ENCODE measurements around the gene LYRM4. TPM values are rescaled to one million over a fixed set of nuclear protein-coding genes. Genes with fewer than 3 reads are reported as not detected.

LYRM4 gene
- total RNA-seq, 1 experiment from 2014 or later, result 25.6 TPM

- no peak for DNase-seq (ENCODE audit: low read depth)
Measured at GRCh38 chr6:5246141-5247097, 14.3 kb downstream of the LYRM4 start.

- no peak for DNase-seq (ENCODE audit: low read depth)
Measured at GRCh38 chr6:5243069-5243468, 17.7 kb downstream of the LYRM4 start.

- DNase-seq (ENCODE audit: low read depth), result no peak
Measured at GRCh38 chr6:5241252-5241651, 19.5 kb downstream of the LYRM4 start.

- no peak for DNase-seq (ENCODE audit: low read depth)
Measured at GRCh38 chr6:5238336-5238735, 22.4 kb downstream of the LYRM4 start.

GRCh38 chr6:5237805-5238204 lies 22.9 kb downstream of the LYRM4 start:
- DNase-seq (ENCODE audit: low read depth), result no peak

GRCh38 chr6:5235830-5236229 lies 24.9 kb downstream of the LYRM4 start:
- DNase-seq (ENCODE audit: low read depth), result no peak

- no peak for DNase-seq (ENCODE audit: low read depth)
Measured at GRCh38 chr6:5234874-5235273, 25.9 kb downstream of the LYRM4 start.

GRCh38 chr6:5231289-5231688 lies 29.5 kb downstream of the LYRM4 start:
- no peak for DNase-seq (ENCODE audit: low read depth)

- DNase-seq (ENCODE audit: low read depth), result no peak
Measured at GRCh38 chr6:5230081-5230480, 30.7 kb downstream of the LYRM4 start.

GRCh38 chr6:5229356-5229755 lies 31.4 kb downstream of the LYRM4 start:
- DNase-seq (ENCODE audit: low read depth), result no peak

- no peak for DNase-seq (ENCODE audit: low read depth)
Measured at GRCh38 chr6:5223309-5223708, 37.4 kb downstream of the LYRM4 start.

- no peak for DNase-seq (ENCODE audit: low read depth)
Measured at GRCh38 chr6:5220443-5220842, 40.3 kb downstream of the LYRM4 start.

- no peak for DNase-seq (ENCODE audit: low read depth)
Measured at GRCh38 chr6:5219011-5219691, 41.6 kb downstream of the LYRM4 start.

- no peak for DNase-seq (ENCODE audit: low read depth)
Measured at GRCh38 chr6:5217356-5217755, 43.4 kb downstream of the LYRM4 start.

GRCh38 chr6:5215799-5216198 lies 45.0 kb downstream of the LYRM4 start:
- no peak for DNase-seq (ENCODE audit: low read depth)

- DNase-seq (ENCODE audit: low read depth), result no peak
Measured at GRCh38 chr6:5215159-5215558, 45.6 kb downstream of the LYRM4 start.

- DNase-seq (ENCODE audit: low read depth), result no peak
Measured at GRCh38 chr6:5214570-5215052, 46.1 kb downstream of the LYRM4 start.

GRCh38 chr6:5213836-5214235 lies 46.9 kb downstream of the LYRM4 start:
- DNase-seq (ENCODE audit: low read depth), result no peak

GRCh38 chr6:5211492-5211891 lies 49.3 kb downstream of the LYRM4 start:
- no peak for DNase-seq (ENCODE audit: low read depth)

GRCh38 chr6:5208471-5208971 lies 52.2 kb downstream of the LYRM4 start:
- no peak for DNase-seq (ENCODE audit: low read depth)

GRCh38 chr6:5208057-5208456 lies 52.7 kb downstream of the LYRM4 start:
- DNase-seq (ENCODE audit: low read depth), result no peak

- no peak for DNase-seq (ENCODE audit: low read depth)
Measured at GRCh38 chr6:5206920-5207561, 53.7 kb downstream of the LYRM4 start.
